ENCODE data around the gene GPER1.
"Not testable (repeated sequence)": the region's sequence is repeated elsewhere in the genome, so short reads cannot be mapped to it uniquely, and the experiment has no call there.

GPER1 gene

GRCh38 chr7:1071731-1072254, 16.1 kb upstream of the GPER1 start:
- no peak for DNase-seq

- DNase-seq = no peak
These were observed 14.6 kb upstream of the GPER1 start for GRCh38 chr7:1073142-1073977.

DNA sequence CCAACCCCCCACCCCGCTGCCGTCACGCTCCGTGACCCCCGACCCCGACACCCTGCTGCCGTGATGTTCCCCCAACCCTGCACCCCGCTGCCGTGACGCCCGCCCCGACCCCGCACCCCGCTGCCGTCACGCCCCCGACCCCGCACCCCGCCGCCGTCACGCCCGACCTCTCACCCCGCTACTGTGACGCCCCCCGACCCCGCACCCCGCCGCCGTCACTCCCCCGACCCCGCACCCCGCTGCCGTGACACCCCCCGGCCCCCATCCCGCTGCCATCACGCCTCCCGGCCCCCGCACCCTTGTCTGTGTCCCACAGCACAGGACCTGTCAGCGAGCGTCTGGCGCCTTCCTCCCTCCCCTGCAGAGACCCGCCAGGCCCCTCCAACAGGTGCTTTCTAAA, 13.9 kb upstream of the GPER1 start:
- DNase-seq = not testable (repeated sequence)

DNA sequence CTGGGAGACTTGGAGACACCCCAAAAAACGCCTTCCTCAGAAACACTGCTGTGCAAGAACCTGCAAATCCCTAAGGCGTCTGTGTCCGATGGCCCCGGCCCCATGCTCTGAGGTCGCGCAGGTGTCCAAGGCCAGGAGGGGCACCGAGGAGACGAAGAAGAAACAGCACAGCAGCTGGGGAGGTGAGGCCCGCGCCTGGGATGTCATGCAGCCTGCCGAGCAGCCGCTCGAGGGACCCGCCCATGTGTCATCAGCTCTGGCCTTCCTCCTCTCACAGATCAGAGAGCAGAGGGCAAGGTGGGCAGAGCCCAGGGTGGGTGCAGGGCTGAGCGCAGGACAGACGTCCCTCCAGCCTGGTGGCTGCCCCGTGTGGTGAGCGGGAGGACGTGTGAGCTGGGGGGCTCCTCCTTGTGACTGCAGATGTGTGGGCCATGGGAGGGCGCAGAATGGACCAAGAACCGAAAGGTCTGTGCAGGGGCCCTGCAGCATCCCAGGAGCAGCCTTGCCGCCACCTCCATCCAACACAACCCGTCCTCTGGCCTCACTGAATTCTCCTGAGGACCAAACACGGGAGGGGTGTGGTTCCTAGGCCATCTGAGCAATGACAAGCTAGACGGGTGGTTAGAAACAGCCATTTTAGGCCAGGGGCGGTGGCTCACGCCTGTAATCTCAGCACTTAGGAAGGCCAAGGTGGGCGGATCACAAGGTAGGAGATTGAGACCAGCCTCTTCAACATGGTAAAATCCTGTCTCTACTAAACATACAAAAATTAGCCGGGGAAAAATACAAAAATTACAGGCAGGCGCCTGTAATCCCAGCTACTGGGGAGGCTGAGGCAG, 13.1 kb upstream of the GPER1 start:
- no peak for DNase-seq

GRCh38 chr7:1076184-1077072, 11.5 kb upstream of the GPER1 start:
- no peak for DNase-seq

- no peak for DNase-seq
These were observed 9.4 kb upstream of the GPER1 start for GRCh38 chr7:1078519-1078918.

GRCh38 chr7:1078985-1079384, 8.9 kb upstream of the GPER1 start:
- DNase-seq = no peak

GRCh38 chr7:1079546-1079945, 8.4 kb upstream of the GPER1 start:
- DNase-seq = no peak

- DNase-seq = no peak
These were observed 7.5 kb upstream of the GPER1 start for GRCh38 chr7:1080252-1080920.

- DNase-seq = no peak
These were observed 7.0 kb upstream of the GPER1 start for GRCh38 chr7:1080921-1081255.

DNA sequence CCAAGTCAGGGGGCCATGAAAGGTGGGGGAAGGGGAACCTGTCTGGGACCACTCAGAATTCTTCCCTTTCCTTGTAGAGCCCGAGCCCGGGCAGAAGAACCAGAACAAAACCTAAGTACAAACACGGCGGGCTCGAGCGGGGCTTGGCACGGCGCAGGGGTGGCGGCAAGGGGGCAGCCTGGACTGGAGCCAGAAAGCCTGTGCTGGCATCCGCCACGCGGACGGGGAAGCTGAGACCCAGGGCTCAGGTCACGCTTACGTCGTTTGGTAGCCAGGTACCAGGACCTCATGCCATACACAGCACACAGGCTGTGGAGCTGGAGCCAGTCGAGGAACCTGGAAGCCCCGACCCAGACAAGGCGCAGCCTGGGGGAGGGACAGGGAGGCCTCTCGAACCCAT, 6.6 kb upstream of the GPER1 start:
- no peak for DNase-seq

DNA sequence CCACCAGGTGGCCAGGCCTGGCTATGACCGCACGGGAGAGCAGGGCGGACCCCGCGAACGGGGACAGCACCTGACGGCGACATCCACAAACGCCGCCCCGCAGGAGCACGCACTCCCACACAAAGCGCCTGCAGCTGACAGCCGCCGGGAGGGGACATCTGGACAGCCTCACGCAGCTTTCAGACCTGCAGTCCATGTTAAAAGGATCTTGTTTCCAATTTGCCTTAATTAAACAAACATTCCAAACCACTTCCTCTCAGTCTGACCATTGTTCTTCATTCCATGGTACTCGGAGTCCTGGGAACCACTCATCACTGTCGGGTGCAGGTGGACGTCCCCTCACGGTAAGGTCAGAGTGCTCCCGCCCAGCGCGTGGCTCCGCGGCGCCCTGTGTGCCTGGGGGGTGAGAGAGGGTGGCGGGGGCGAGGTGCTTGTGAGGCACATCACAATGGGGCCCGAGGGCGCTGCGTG, 5.9 kb upstream of the GPER1 start:
- DNase-seq = no peak

- DNase-seq = no peak
These were observed 3.9 kb upstream of the GPER1 start for GRCh38 chr7:1083729-1084657.

GRCh38 chr7:1085266-1085665, 2.6 kb upstream of the GPER1 start:
- DNase-seq = no peak

- DNase-seq = no peak
These were observed 1.9 kb upstream of the GPER1 start for GRCh38 chr7:1085910-1086421.

GRCh38 chr7:1086588-1087464, 1.1 kb upstream of the GPER1 start:
- no peak for DNase-seq

GRCh38 chr7:1087465-1087814, 473 bp upstream of the GPER1 start:
- DNase-seq = no peak

DNA sequence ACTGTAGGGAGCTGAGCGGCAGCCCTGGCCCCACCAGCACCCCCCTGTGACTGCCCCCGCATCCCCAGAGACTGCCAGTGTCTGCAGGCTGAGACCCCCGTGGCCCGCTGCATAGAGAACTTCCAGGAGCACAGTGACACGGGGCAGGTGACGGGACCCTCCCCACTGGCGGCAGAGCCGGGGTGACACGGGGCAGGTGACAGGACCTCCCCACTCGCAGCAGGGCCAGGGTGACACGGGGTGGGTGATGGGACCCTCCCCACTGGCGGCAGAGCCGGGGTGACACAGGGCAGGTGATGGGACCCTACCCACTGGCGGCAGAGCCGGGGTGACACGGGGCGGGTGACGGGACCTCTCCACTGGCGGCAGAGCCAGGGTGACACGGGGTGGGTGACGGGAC, 2.3 kb downstream of the GPER1 start:
- DNase-seq = no peak

DNA sequence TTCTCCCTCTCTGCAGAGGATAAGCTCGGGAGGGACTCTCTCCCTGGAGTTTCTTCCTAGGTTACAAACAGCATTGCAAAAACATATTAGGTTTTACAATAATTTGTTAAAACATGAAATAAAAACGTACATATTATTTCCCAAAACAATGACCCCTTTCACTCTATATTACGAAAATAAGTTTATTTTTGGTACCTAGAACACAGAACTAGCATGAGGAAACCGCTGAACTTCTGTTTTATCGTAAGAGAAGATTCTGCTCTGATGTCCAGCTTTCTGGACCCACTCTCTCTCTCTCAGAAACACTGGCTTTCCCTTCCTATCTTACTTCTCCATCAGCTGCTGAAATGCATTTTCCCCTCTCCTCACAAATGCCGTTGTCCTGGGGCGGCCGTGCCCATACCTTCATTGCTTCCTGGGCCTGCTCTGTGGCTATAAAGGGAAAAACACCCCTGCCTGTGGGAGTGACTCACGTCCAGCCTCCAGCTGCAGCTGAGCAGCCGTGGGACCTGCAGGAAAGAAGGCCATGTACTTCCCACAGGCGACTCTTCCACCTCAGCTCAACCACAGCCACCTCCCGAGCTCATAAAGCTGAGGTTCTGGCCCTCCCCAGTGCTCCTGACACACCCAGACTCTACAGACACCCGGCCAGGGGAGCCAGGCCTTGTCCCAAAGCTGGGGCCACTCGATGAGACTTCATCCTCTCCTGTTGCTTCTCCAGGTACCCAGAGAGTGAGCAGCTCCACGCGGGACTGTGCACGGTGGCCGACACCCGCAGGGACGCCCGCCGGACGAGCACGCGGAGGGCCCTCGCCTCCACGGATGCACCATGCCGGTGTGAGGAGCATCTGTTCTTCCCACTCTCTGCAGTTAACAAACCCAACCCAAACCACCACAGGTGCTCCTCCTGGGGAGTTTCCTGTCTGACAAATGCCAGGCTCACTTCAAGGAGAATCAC, 3.1 kb downstream of the GPER1 start:
- DNase-seq = no peak

All from NCI-H1105 (cell line).